Measurements from ENCODE around the gene CMTM3.
"Not testable (repeated sequence)": the region's sequence is repeated elsewhere in the genome, so short reads cannot be mapped to it uniquely, and the experiment has no call there.

The CMTM3 gene, protein sequence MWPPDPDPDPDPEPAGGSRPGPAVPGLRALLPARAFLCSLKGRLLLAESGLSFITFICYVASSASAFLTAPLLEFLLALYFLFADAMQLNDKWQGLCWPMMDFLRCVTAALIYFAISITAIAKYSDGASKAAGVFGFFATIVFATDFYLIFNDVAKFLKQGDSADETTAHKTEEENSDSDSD

DNA sequence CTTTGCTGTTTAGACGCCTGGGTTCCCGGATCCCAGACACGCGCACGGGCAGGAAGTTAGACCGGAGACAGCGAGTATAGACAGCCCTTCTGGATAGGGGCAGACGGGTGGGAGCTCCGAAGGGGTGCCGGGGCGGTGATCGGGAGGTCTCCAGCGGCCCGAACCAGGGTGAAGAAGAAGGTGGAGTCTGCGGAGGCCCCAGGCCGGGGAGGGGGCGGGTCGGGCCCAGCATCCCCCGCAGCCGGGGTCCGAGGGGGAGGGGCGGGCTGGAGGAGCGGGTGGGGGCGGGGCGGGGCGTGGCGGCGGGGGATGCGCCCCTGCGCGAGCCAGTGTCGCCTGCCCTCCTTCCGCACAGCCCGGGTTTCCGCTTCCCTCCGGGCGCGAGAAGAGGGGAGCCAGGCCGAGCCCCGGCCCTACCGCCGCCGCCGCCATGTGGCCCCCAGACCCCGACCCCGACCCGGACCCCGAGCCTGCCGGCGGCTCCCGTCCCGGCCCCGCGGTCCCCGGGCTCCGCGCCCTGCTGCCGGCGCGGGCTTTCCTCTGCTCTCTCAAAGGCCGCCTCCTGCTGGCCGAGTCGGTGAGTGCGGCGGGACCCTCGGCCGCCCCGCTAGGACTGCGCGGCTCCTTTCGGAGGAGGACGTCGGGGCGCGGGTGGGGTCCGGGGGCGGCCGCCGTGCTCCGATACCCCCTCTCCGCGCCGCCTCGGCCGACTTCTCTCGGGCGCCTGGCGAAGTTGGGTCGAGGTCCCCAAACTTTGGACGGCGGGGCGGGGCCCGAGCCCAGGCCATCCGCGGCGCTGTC lies at the start of gene CMTM3:
CMTM3 (plus strand) TSS at position 329 of the 801 bp plus-strand sequence; CDS start at position 431, 102 bp downstream.
- Histone ChIP-seq H3K4me1 (ENCODE audit: control insufficient read depth, low read depth, low read length) (peaks cover 7% of the 10 kb centered on the region), H3K27me3 (ENCODE audit: control insufficient read depth, insufficient read depth, low read length) (no peaks in the 10 kb centered on the region), H3K9ac (ENCODE audit: low read length) (peak within 1 kb of the TSS; percentile 53), H3K27ac (ENCODE audit: low read length) (no peak within 1 kb of the TSS), H3K36me3 (ENCODE audit: control insufficient read depth, low read depth, low read length) (peaks cover 2% of the 10 kb centered on the region), H3K4me3 (ENCODE audit: low read length) (peak within 1 kb of the TSS; percentile 66), H3K9me3 (ENCODE audit: control insufficient read depth, low read depth, low read length) (no peaks in the 10 kb centered on the region)

DNA sequence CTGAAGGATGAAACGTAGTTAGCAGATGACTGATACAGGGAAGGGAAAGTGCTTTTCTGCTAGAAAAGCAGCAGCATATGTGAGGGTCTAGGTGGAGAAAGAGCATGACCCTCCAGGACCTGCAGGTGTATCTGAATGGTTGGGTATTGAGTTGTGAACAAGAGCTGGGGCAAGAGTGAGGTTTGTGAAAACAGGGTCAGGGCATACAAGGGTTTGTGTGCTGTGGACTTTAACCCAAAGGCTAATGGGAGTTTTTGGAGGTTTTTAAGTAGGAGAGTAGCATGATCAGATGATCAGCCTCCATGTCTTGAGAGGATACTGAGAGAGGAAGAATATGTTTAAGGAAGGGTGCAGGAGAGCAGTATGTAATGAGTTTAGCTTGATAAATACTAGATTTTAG lies 44.4 kb upstream of the CMTM3 start:
- Histone ChIP-seq H3K4me1 (ENCODE audit: control insufficient read depth, low read depth, low read length) (no peaks in the 10 kb centered on the region), H3K36me3 (ENCODE audit: control insufficient read depth, low read depth, low read length) (peaks cover 5% of the 10 kb centered on the region), H3K9me3 (ENCODE audit: control insufficient read depth, low read depth, low read length) (no peaks in the 10 kb centered on the region)

DNA sequence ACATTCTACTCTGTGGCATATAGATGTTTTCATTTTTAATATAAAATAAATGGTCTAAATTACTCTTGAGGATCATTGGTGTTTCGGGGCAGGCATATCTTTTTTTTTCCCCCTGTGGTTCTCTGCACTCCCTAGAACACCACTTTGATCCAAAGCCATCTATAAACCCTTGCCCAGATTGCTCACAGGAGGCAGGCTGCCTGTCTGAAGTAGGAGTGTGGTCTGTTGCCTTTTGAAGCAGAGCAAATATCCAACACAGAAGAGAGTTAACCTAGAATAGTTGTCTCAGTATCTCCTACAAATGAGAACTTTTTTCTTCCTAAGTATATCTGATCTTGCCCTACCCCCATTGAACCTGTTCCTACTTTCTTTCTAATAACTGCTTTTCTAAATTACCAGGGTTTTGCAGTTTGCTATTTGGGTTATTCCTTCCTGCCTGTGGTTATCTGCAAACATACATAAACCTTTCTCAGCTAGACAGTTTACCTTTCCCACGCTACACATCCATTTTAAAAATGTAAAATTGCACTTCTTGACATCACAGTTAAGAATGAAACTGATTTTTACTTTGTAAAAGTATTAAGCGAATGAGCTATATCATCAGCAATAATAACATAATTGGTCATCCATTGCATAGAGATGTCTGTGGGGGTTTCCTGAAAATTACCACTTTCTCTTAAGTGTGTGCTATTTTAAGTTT lies 43.0 kb upstream of the CMTM3 start:
- no peaks in the 10 kb centered on the region for H3K4me1 ChIP-seq (ENCODE audit: control insufficient read depth, low read depth, low read length)
- H3K36me3 ChIP-seq (ENCODE audit: control insufficient read depth, low read depth, low read length) = peaks cover 3% of the 10 kb centered on the region
- no peaks in the 10 kb centered on the region for H3K9me3 ChIP-seq (ENCODE audit: control insufficient read depth, low read depth, low read length)
- H3K9ac ChIP-seq (ENCODE audit: low read length) = no peak overlapping the region
- H3K27ac ChIP-seq (ENCODE audit: low read length) = no peak overlapping the region
- no peaks in the 10 kb centered on the region for H3K27me3 ChIP-seq (ENCODE audit: control insufficient read depth, insufficient read depth, low read length)
- no peak overlapping the region for H3K4me3 ChIP-seq (ENCODE audit: low read length)

More for the DNA sequence above, 44.4 kb upstream of the CMTM3 start:
- Histone ChIP-seq H3K9ac (ENCODE audit: low read length) (no peak overlapping the region), H3K4me3 (ENCODE audit: low read length) (no peak overlapping the region), H3K27ac (ENCODE audit: low read length) (no peak overlapping the region), H3K27me3 (ENCODE audit: control insufficient read depth, insufficient read depth, low read length) (no peaks in the 10 kb centered on the region)

DNA sequence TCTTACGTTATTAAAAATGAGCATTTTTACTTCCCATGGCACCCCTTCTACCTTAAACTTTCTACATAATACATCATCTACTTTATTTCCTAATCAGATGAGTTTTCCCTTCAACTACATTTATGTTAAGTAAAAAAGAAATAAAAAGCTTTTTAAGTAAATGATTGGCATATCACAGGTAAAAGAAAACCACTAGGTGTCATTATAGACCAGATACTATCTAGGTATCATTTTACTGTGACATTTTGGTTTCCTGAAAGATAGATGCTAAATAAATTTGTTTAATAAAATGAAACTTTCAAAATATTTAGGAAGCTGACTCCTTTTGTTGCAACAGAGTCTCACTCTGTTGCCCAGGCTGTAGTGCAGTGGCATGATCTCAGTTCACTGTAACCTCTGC lies 42.1 kb upstream of the CMTM3 start:
- no peak overlapping the region for H3K4me3 ChIP-seq (ENCODE audit: low read length)
- H3K9ac ChIP-seq (ENCODE audit: low read length) = no peak overlapping the region
- no peaks in the 10 kb centered on the region for H3K9me3 ChIP-seq (ENCODE audit: control insufficient read depth, low read depth, low read length)
- no peaks in the 10 kb centered on the region for H3K4me1 ChIP-seq (ENCODE audit: control insufficient read depth, low read depth, low read length)
- H3K27ac ChIP-seq (ENCODE audit: low read length) = no peak overlapping the region
- H3K27me3 ChIP-seq (ENCODE audit: control insufficient read depth, insufficient read depth, low read length) = no peaks in the 10 kb centered on the region
- H3K36me3 ChIP-seq (ENCODE audit: control insufficient read depth, low read depth, low read length) = peaks cover 3% of the 10 kb centered on the region

DNA sequence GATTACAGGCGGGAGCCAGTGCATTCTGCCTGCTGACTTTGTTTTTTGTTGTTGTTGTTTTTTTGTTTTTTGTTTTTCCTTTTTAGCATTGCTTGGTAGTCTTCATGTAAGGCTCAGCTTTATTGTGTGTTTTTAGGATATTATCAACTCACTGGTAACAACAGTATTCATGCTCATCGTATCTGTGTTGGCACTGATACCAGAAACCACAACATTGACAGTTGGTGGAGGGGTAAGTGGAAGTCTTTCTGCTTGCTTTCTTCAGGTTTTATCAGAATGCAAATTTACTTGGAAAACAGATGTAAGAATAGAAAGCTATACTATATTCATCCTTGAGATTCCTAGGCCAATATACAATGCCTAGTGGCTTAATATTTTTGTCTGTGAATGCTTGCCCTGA lies 41.5 kb upstream of the CMTM3 start:
- Histone ChIP-seq H3K27ac (ENCODE audit: low read length) (no peak overlapping the region), H3K4me3 (ENCODE audit: low read length) (no peak overlapping the region), H3K9me3 (ENCODE audit: control insufficient read depth, low read depth, low read length) (no peaks in the 10 kb centered on the region), H3K9ac (ENCODE audit: low read length) (no peak overlapping the region), H3K4me1 (ENCODE audit: control insufficient read depth, low read depth, low read length) (no peaks in the 10 kb centered on the region), H3K27me3 (ENCODE audit: control insufficient read depth, insufficient read depth, low read length) (no peaks in the 10 kb centered on the region), H3K36me3 (ENCODE audit: control insufficient read depth, low read depth, low read length) (peaks cover 3% of the 10 kb centered on the region)

DNA sequence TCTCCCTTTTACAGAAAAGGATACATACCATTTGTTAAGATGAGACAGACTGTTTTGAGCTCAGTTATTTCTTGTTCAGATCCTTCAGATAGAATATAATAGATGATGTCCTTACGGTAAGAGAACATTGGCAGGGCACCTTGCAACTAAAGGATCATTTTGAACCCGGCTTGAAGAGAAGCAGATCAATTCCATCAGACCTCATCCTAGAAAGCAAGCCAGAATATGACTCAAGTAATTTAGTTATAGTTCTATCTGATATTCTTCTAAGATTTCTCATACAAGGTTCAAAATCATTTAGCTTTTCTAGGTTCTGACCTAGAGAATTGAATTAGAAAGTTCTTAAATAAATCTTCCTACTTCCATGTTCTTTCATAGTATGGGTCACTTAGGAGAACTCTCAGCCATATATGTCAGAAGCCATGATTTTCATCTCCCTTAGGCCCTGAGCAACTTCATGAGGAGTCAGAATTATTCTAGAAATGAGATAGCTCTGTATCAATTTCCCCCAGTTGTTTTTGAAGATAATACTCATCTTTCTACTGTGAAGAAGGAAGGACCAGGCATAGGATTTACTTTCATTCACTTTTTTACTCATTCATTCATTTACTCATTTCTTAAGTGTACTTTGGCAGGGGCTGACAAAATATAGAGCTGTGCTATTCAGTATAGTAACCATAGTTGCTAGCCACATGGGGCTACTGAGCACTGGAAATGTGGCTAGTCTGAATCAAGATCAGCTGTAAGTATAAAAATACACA lies 40.8 kb upstream of the CMTM3 start:
- peaks cover 3% of the 10 kb centered on the region for H3K36me3 ChIP-seq (ENCODE audit: control insufficient read depth, low read depth, low read length)
- no peak overlapping the region for H3K9ac ChIP-seq (ENCODE audit: low read length)
- H3K4me3 ChIP-seq (ENCODE audit: low read length) = no peak overlapping the region
- H3K27me3 ChIP-seq (ENCODE audit: control insufficient read depth, insufficient read depth, low read length) = no peaks in the 10 kb centered on the region
- H3K4me1 ChIP-seq (ENCODE audit: control insufficient read depth, low read depth, low read length) = no peaks in the 10 kb centered on the region
- no peaks in the 10 kb centered on the region for H3K9me3 ChIP-seq (ENCODE audit: control insufficient read depth, low read depth, low read length)
- H3K27ac ChIP-seq (ENCODE audit: low read length) = no peak overlapping the region

DNA sequence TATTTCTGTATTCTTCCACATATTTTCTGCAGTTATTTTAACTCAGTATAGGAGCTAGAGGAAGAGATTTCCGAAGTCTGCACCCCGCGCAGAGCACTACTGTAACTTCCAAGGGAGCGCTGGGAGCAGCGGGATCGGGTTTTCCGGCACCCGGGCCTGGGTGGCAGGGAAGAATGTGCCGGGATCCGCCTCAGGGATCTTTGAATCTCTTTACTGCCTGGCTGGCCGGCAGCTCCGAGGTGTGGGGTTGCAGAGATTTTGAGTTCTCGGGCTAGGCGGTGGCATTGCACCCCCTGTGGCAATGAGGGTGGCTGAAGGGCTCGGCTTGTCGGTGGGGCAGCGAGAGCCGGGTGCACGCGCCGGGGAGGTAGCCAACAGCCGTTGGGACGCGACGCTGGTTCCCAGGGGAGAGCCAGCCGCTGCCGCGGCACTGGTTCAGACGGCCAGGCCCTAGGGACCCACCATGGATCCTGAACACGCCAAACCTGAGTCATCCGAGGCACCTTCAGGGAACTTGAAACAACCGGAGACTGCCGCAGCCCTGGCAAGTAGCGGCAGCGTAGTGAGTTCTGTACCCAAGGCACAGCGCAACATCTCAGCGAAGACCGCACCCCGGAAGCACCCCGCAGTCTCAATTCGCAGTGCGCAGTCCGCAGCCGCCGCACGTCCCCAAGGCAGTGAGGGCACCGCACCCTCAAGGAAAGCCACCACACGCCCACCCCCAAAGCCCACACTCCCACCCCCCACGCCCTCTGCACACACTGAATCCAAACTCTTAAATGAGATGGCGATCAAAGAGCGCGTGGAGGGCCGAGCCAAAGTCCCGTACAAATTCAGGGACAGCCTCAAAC lies 38.2 kb upstream of the CMTM3 start, which contains the start of gene CMTM1:
CMTM1 (plus strand) TSS at position 389 of the 851 bp plus-strand sequence; CDS start at position 464, 75 bp downstream.
- no peak within 1 kb of the TSS for H3K4me3 ChIP-seq (ENCODE audit: low read length)
- no peaks in the 10 kb centered on the region for H3K27me3 ChIP-seq (ENCODE audit: control insufficient read depth, insufficient read depth, low read length)
- H3K9me3 ChIP-seq (ENCODE audit: control insufficient read depth, low read depth, low read length) = no peaks in the 10 kb centered on the region
- H3K27ac ChIP-seq (ENCODE audit: low read length) = no peak within 1 kb of the TSS
- H3K9ac ChIP-seq (ENCODE audit: low read length) = no peak within 1 kb of the TSS
- H3K4me1 ChIP-seq (ENCODE audit: control insufficient read depth, low read depth, low read length) = no peaks in the 10 kb centered on the region
- no peaks in the 10 kb centered on the region for H3K36me3 ChIP-seq (ENCODE audit: control insufficient read depth, low read depth, low read length)

DNA sequence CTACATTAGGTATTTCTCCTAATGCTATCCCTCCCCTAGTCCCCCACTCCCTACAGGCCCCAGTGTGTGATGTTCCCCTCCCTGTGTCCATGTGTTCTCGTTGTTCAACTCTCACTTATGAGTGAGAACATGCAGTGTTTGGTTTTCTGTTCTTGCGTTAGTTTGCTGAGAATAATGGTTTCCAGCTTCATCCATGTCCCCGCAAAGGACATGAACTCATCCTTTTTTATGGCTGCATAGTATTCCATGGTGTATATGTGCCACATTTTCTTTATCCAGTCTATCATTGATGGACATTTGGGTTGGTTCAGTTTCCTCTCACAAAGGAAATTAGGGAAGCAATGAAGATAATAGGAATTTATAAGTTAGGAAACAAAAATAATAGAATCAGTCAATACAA lies 37.2 kb upstream of the CMTM3 start:
- H3K27me3 ChIP-seq (ENCODE audit: control insufficient read depth, insufficient read depth, low read length); H3K9ac ChIP-seq (ENCODE audit: low read length); H3K4me1 ChIP-seq (ENCODE audit: control insufficient read depth, low read depth, low read length); H3K4me3 ChIP-seq (ENCODE audit: low read length); H3K9me3 ChIP-seq (ENCODE audit: control insufficient read depth, low read depth, low read length); H3K36me3 ChIP-seq (ENCODE audit: control insufficient read depth, low read depth, low read length); H3K27ac ChIP-seq (ENCODE audit: low read length): not testable (repeated sequence)

DNA sequence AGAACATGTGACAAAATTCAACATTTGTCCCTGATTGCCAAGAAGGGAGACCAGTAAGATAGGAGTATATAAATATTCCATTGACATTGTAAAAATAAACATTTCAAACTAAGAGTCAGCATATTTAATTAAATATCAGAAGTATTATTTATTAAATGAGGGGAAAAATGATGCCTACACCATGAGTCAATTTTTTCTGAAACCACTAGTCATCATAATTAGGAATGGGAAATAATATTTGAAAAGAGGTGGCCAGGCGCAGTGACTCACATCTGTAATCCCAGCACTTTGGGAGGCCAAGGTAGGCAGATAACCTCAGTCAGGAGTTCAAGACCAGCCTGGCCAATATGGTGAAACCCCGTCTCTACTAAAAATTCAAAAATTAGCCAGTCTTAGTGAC lies 36.1 kb upstream of the CMTM3 start:
- H3K9me3 ChIP-seq (ENCODE audit: control insufficient read depth, low read depth, low read length) = no peaks in the 10 kb centered on the region
- H3K27me3 ChIP-seq (ENCODE audit: control insufficient read depth, insufficient read depth, low read length) = no peaks in the 10 kb centered on the region
- no peaks in the 10 kb centered on the region for H3K4me1 ChIP-seq (ENCODE audit: control insufficient read depth, low read depth, low read length)
- H3K36me3 ChIP-seq (ENCODE audit: control insufficient read depth, low read depth, low read length) = no peaks in the 10 kb centered on the region
- H3K9ac ChIP-seq (ENCODE audit: low read length) = no peak overlapping the region
- no peak overlapping the region for H3K27ac ChIP-seq (ENCODE audit: low read length)
- no peak overlapping the region for H3K4me3 ChIP-seq (ENCODE audit: low read length)

DNA sequence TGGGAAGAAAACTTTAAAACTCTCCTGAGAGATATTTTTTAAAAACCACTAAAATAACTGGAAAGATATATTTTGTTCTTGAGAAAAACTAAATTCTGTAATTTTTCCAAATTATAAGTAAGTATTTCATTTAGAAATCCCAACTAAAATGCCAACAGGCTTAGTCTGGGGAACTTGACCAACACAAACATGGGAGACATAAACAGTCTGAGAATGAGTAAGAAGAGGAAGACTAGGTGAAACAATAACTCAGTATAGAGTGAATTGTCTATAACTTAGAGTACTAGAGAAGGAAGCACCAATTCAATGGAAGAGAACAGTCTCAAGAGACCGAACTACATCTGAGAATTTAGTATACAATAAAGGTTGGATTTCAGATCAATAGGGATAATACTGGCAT lies 35.4 kb upstream of the CMTM3 start:
- Histone ChIP-seq H3K27me3 (ENCODE audit: control insufficient read depth, insufficient read depth, low read length) (no peaks in the 10 kb centered on the region), H3K9ac (ENCODE audit: low read length) (no peak overlapping the region), H3K36me3 (ENCODE audit: control insufficient read depth, low read depth, low read length) (no peaks in the 10 kb centered on the region), H3K27ac (ENCODE audit: low read length) (no peak overlapping the region), H3K9me3 (ENCODE audit: control insufficient read depth, low read depth, low read length) (no peaks in the 10 kb centered on the region), H3K4me3 (ENCODE audit: low read length) (no peak overlapping the region), H3K4me1 (ENCODE audit: control insufficient read depth, low read depth, low read length) (no peaks in the 10 kb centered on the region)
